GM19467 (cell line): Measurements from ENCODE around the gene SHISA3.
"Not testable (repeated sequence)": the region's sequence is repeated elsewhere in the genome, so short reads cannot be mapped to it uniquely, and the experiment has no call there.

Experiments used
- ATAC-seq: cut with Tn5 transposase; IDR thresholded peaks from one replicate; pipeline ENCODE4 v1.9.1; 2021; ENCODE audit warnings: mild to moderate bottlenecking, moderate library complexity; ENCODE audit not compliant: unreplicated experiment

Gene SHISA3

DNA sequence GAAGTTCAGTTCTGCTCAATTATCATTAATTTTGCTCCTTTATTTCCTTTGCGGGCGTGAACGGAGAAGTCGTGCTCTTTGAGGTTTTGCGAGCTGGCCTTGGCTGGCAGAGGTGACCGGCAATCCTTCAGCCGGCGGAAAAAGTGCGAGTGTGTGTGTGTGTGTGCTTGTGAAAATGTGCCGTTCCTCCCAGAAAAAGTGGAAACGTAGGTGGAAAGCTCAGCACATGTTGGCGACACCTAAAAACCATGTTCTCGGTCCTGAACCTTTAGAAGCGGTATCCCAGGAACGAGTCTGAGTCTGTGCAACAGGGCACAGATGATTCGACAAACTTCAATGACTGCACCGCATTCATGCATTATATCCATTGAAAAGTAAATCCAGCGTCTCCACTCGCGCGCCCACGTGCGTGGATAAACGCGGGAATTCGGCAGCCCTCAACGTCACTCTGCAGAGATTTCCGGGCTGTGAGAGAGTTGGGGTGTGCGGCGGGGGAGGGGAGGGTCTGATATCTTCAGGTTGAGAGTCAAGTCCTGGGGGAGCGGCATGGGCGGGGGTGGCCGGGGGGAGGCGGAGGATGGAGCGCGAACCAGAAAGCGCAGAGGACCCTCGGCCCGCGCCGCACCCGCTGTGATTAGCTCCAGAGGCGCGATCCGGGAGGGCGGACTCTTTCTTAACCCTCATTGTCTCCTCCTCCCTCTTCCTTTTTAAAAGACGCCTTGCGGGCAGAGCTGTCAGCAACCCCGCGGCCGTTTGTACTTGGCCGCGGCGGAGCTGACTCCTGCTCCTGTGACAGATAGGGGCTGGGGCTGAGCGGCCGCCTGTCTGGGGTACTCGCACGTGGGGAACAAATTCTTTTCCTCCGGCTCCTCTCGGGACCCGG lies at the start of gene SHISA3:
Gene SHISA3 (plus strand): TSS at position 737 of the 883 bp plus-strand sequence. CDS start 569 bp downstream, outside the sequence.
- no peak for ATAC-seq

DNA sequence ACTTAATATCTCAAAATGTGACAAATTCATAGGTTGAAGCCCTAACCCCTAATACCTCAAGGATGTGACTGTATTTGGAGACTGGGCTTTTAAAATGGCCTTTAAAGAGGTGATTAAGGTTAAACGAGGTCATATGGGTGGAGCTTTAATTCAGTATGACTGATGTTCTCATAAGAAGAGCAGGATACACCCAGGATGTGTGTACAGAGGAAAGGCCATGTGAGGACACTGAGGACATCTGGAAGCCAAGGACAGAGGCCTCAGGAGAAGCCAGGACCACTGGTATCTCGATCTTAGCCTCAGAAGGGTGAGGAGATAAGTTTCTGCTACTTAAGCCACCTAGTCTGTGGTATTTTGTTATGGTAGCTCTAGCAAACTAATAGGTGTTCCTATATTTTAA lies 49.0 kb upstream of the SHISA3 start:
- no peak for ATAC-seq

DNA sequence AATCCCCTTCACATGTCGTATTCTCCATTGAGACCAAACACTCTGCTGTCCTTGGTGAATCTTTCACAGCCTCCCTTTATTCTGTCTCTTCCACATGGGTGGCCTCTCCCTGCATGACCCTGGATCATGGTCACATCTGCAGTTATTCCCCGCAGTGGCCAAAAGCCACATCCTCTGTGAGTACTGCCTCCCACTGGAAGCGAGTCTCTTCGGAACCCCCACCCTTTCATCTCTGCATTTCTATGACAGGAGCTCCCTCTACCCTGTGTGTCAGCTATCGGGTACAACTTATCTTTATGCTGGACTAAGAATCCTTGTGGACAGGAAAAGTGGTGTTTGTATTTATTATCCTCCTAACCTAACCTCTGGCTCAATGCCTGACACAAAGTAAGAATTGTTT lies 48.6 kb upstream of the SHISA3 start:
- ATAC-seq = no peak

GRCh38 chr4:42350611-42351182 lies 46.6 kb upstream of the SHISA3 start:
- no peak for ATAC-seq

GRCh38 chr4:42352049-42352448 lies 45.2 kb upstream of the SHISA3 start:
- ATAC-seq = no peak

DNA sequence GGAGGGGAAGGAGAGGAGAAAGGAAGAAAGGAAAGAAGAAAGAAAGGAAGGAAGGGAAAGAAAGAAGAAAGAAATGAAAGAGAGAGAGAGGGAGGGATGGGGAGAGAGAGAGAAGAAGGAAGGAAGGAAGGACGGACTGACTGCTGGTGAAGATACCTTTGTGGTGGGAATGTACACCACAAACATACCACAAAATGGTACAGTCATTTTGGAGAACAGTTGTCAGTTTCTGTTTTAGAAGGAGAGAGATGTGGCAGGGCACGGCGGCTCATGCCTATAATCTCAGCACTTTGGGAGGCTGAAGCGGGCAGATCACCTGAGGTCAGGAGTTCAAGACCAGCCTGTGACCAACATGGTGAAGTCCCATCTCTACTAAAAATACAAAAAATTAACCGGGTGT lies 40.0 kb upstream of the SHISA3 start:
- no peak for ATAC-seq

DNA sequence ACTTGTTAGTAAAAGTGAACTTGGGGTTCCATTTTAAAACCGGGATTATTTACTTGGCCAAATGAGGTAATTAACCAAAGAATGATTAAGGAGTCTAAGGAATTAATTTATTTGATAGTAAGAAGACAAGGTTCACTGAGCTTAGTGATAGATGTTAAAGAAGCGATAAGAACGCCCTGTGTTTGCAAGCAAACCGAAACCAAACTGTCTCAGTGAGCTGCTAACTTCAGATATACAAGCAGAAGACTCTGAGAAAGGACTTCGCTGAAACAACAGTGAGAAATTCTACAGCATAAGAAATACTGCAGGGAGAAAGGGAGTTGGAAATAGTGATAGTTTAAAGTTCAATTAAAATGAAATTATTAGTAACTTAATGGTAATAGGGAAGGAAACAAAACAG lies 37.6 kb upstream of the SHISA3 start:
- ATAC-seq = no peak

GRCh38 chr4:42360256-42360669 lies 37.0 kb upstream of the SHISA3 start:
- no peak for ATAC-seq

GRCh38 chr4:42361456-42361855 lies 35.8 kb upstream of the SHISA3 start:
- ATAC-seq = no peak

DNA sequence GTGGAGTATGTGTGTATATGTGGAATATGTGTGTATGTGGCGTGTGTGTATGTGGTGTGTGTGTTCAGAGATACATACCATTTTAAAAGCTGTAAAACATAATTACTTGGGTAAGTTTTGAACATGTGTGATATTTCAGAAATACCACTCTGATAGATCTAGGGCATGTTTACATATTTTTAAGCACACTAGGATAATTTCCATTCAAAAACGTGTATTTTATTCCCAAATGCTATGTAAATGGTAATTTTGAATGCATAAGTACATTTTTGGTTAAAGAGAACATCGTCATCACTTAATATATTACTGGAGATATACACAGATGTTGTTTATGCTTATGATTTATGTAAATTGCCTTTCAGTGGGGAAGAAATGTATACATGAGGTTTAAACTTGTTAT lies 34.7 kb upstream of the SHISA3 start:
- no peak for ATAC-seq

GRCh38 chr4:42363614-42364013 lies 33.7 kb upstream of the SHISA3 start:
- no peak for ATAC-seq

GRCh38 chr4:42364266-42365053 lies 32.8 kb upstream of the SHISA3 start:
- no peak for ATAC-seq

DNA sequence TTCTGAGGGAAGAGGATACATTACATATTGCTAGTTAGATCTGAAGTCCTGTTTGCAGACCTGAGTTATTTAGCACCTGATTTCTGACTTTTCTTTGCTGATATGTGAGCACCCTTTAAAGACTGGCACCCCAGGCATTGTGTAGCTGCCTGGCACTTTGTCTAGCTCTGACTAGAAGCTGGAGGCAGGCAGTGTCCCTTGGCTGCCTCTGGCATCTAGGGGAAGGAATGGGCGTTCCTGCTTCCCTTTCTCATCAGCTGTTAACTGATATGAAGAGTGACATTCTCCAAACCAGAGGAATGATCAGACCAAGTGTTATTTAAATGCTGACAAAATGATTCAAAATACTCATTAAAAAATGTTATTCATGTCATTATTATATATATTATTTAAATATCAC lies 30.3 kb upstream of the SHISA3 start:
- ATAC-seq = no peak

GRCh38 chr4:42369489-42369888 lies 27.8 kb upstream of the SHISA3 start:
- no peak for ATAC-seq

- no peak for ATAC-seq
Observed at GRCh38 chr4:42371305-42372252, 25.7 kb upstream of the SHISA3 start.

- not testable (repeated sequence) for ATAC-seq
Observed at GRCh38 chr4:42372303-42372702, 25.0 kb upstream of the SHISA3 start.

DNA sequence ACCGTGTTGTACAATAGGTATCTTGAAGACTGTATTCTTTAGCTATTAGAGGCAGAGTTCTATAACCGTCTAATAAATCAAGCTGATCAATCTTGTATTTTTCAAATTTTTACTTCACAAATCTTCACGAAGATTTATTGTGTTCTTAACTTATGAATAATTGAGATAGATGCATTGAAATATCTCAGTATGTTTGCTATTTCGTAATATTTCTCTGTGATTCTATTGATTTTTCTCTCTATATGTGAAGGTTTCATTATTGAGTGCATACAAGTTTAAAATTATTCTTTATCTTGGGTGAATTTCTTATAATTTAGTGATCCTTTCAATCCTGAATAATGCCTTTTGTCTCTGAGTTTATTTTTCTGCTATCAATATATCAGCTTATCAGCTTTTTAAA lies 19.8 kb upstream of the SHISA3 start:
- no peak for ATAC-seq

DNA sequence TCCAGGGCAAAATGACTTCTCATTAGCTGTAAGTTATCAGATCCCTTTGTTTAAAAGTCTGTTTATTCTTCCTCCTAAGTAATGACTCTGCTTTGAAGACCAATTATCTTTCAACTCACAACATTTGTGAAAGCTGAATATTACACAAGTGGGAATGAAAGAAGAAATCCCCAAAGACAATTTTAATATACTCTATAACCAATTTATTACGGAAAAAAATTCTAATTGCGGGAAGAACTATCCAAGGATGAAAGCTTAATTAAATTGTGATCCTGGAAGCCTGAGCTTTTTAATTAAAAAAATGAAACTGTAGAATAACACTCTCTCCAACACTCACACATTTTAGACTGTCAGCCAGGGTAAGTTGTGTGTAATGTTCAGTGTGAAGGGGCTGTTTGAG lies 15.6 kb upstream of the SHISA3 start:
- ATAC-seq = no peak

- no peak for ATAC-seq
Observed at GRCh38 chr4:42385516-42385915, 11.8 kb upstream of the SHISA3 start.

- ATAC-seq = no peak
Observed at GRCh38 chr4:42390622-42391354, 6.5 kb upstream of the SHISA3 start.
